Endodermal cell (in vitro differentiated cells): ENCODE data around the gene RHOA. TPM values are rescaled to one million over a fixed set of nuclear protein-coding genes. Genes with fewer than 3 reads are reported as not detected.

Experiments
- DNase-seq: peaks from one replicate; pipeline ENCODE4 v3.0.0-alpha.2; 2017
- H3K27ac ChIP-seq: 2 replicates; pipeline ENCODE4 v1.5.1; 2013; ENCODE audit warnings: mild to moderate bottlenecking, low read depth, low read length, moderate library complexity
- H3K27me3 ChIP-seq: 2 replicates; pipeline ENCODE4 v1.6.1; 2013; ENCODE audit warnings: mild to moderate bottlenecking, low read length, moderate library complexity; ENCODE audit not compliant: insufficient read depth, control insufficient read depth, poor library complexity, severe bottlenecking
- H3K36me3 ChIP-seq: 2 replicates; pipeline ENCODE4 v1.7.0; 2013; ENCODE audit warnings: mild to moderate bottlenecking, low read length, moderate library complexity; ENCODE audit not compliant: control insufficient read depth, insufficient read depth
- H3K4me1 ChIP-seq: one replicate; pipeline ENCODE4 v1.7.0; 2013; ENCODE audit warnings: low read length; ENCODE audit not compliant: control insufficient read depth, insufficient read depth
- H3K4me3 ChIP-seq: 2 replicates; pipeline ENCODE4 v1.5.1; 2013; ENCODE audit warnings: mild to moderate bottlenecking, low read length, moderate library complexity
- H3K9ac ChIP-seq: 2 replicates; pipeline ENCODE4 v1.6.1; 2013; ENCODE audit warnings: mild to moderate bottlenecking, low read length, moderate library complexity; ENCODE audit not compliant: poor library complexity, severe bottlenecking; ENCODE audit errors: extremely low read depth
- H3K9me3 ChIP-seq: 2 replicates; pipeline ENCODE4 v1.6.1; 2013; ENCODE audit warnings: mild to moderate bottlenecking, low read length, moderate library complexity; ENCODE audit not compliant: control insufficient read depth
- H3K27ac Mint-ChIP-seq: 2 replicates; pipeline ENCODE4 v1.8.0; 2020; ENCODE audit warnings: mixed read lengths
- H3K27me3 Mint-ChIP-seq: 2 replicates; pipeline ENCODE4 v1.8.0; 2021; ENCODE audit warnings: mild to moderate bottlenecking, mixed read lengths; ENCODE audit not compliant: insufficient read depth
- H3K36me3 Mint-ChIP-seq: 2 replicates; pipeline ENCODE4 v1.8.0; 2020; ENCODE audit warnings: low read depth, mixed read lengths
- H3K4me1 Mint-ChIP-seq: 2 replicates; pipeline ENCODE4 v1.8.0; 2020; ENCODE audit warnings: mixed read lengths
- H3K4me3 Mint-ChIP-seq: 2 replicates; pipeline ENCODE4 v1.8.0; 2020; ENCODE audit warnings: mild to moderate bottlenecking, moderate library complexity, mixed read lengths
- H3K9me3 Mint-ChIP-seq: 2 replicates; pipeline ENCODE4 v1.8.0; 2020; ENCODE audit warnings: mild to moderate bottlenecking, mixed read lengths
- CTCF ChIP-seq: fragments of 200-600 bp; sonication (generic); conservative IDR thresholded peaks from 2 replicates; pipeline ENCODE4 v1.5.0; 2021; ENCODE audit warnings: antibody characterized with exemption, mild to moderate bottlenecking
- WGBS, 2 experiments: methylation state at CpG; one replicate each; pipeline versions ENCODE4 v1.1.5 to v1.1.7; 2013; ENCODE audit warnings: missing lambda C conversion rate in 2 of 2, mixed read lengths in 1 of 2; ENCODE audit not compliant: insufficient coverage in 1 of 2, insufficient read length in 1 of 2; 5-methylcytosine and 5-hydroxymethylcytosine counted together
- long read RNA-seq, 4 experiments: library from polyadenylated mRNA in 2 of 4; library from RNA in 1 of 4; library from capped mRNA in 1 of 4; stranded (forward) in 3 of 4; unstranded in 1 of 4; transcript quantifications; one replicate each; pipeline ENCODE4 v2.0.0, GENCODE V29; 2020 to 2021; ENCODE audit warnings: inconsistent platforms in 1 of 4
- polyA plus RNA-seq, 2 experiments: library from polyadenylated mRNA; stranded (reverse); fragments of 50-300 nt; gene quantifications; one replicate each; pipeline ENCODE4 v1.2.3, GENCODE V29; 2013
- total RNA-seq, 2 donors: library from RNA; stranded (reverse); fragmentation: NEBNext Ultra II Directional in 1 of 2; extraction: Animal tissue kit (Norgen Biotek cat#: 25700) in 1 of 2; gene quantifications; 2 replicates in 1 of 2; 3 replicates in 1 of 2; pipeline ENCODE4 v1.2.1, GENCODE V29; 2021

Gene RHOA
- total RNA-seq: 100 to 1,000 TPM; 359 to 371 TPM
- 416 TPM for polyA plus RNA-seq (2013, experiment 1 of 2)
- polyA plus RNA-seq (2013, experiment 2 of 2): 399 TPM
- long read RNA-seq, experiment 1, transcript RHOA-202 (5 exons, 2,031 nt): major isoform, 99 of 256 reads
- long read RNA-seq, experiment 1, partial matches to known transcripts: 93 of 256 reads
- long read RNA-seq, experiment 1, other reads (novel, unspliced or antisense): 64 of 256 reads
- long read RNA-seq, experiment 2, transcript RHOA-202 (5 exons, 2,031 nt): major isoform, 434 of 465 reads
- long read RNA-seq, experiment 2, partial matches to known transcripts: 10 of 465 reads
- long read RNA-seq, experiment 2, other reads (novel, unspliced or antisense): 18 of 465 reads
- long read RNA-seq, experiment 3, transcript RHOA-202 (5 exons, 2,031 nt): major isoform, 1,392 of 1,457 reads
- long read RNA-seq, experiment 3, partial matches to known transcripts: 36 of 1,457 reads
- long read RNA-seq, experiment 3, other reads (novel, unspliced or antisense): 25 of 1,457 reads
- long read RNA-seq, experiment 4, transcript RHOA-202 (5 exons, 2,031 nt): major isoform, 1,402 of 1,499 reads
- long read RNA-seq, experiment 4, partial matches to known transcripts: 69 of 1,499 reads
- long read RNA-seq, experiment 4, other reads (novel, unspliced or antisense): 26 of 1,499 reads

DNA sequence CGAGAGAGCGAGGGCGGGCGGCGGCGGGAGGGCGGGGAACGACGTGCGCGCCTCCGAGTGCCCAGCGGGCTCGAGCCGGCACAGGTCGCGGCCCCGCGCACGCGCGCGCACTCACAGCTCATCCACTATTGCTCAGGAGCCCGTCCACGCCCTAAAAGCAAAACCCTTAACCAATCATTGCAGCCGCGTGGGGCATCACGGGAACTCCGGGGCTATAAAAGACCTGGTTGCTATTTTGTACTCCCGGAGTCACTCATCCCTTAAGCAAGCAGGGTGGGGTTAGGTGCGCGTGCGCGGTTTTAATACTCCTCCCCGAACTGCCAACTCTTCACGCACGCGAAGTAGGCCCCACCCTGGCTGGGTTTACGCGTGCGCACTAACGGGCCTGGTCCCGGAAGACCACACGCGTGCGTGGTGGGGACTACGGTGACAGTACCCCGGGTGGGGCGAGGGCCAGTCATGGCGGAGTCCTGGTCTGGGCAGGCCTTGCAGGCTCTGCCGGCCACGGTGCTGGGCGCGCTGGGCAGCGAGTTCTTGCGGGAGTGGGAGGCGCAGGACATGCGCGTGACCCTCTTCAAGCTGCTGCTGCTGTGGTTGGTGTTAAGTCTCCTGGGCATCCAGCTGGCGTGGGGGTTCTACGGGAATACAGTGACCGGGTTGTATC, at the start of gene RHOA, which contains the start of gene TCTA:
Gene RHOA (minus strand): TSS at position 9 of the 664 bp plus-strand sequence. CDS start 36,387 bp downstream, outside the sequence.
Gene TCTA (plus strand): TSS at position 456 of the 664 bp plus-strand sequence. CDS start 4 bp downstream, at position 460.
- Mint-ChIP-seq H3K4me1 (peaks cover 23% of the 10 kb centered on the region), H3K9me3 (no peaks in the 10 kb centered on the region), H3K4me3 (peak within 1 kb of the TSS; percentile 92), H3K27ac (peak within 1 kb of the TSS; percentile 97), H3K27me3 (no peaks in the 10 kb centered on the region), H3K36me3 (peaks cover 4% of the 10 kb centered on the region)
- Histone ChIP-seq H3K27ac (peak within 1 kb of the TSS; percentile 90), H3K4me3 (peak within 1 kb of the TSS; percentile 96), H3K9me3 (no peaks in the 10 kb centered on the region), H3K9ac (peak within 1 kb of the TSS; percentile 82), H3K4me1 (peaks cover 7% of the 10 kb centered on the region), H3K36me3 (peaks cover 6% of the 10 kb centered on the region), H3K27me3 (no peaks in the 10 kb centered on the region)
- TF ChIP-seq CTCF: no peak
- 2 to 5% methylated on average over 53 to 62 of the region's 62 CpGs for WGBS, 2 experiments
- peak; percentile 99 for DNase-seq

DNA sequence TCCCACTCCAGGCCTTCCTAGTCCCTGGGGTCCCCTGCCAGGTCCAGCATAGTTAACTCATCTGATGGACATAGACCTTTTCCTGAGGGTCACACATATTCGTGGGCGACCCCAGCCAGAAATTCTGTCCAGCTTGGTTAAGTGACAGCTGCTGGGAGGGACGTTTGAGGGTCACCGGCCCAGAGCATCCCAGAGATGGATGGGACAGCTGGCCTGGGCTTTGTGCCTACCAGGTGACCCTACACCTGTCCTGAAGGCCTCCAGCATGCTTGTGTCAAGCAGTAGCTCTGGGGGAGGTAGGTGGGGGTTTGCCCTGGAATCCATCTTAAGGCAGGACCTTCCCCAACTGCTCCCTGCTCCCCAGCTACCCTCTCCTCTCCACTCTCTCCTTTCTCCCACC, 49.2 kb upstream of the RHOA start:
- H3K4me3 Mint-ChIP-seq: peak overlapping the region; percentile 38
- H3K4me3 ChIP-seq: no peak overlapping the region

More for the DNA sequence above, 49.2 kb upstream of the RHOA start:
- 85% methylated on average over 4 of the region's 4 CpGs for WGBS, 2 experiments
- H3K27me3 ChIP-seq: no peaks in the 10 kb centered on the region
- Mint-ChIP-seq H3K36me3 (no peaks in the 10 kb centered on the region), H3K27me3 (no peaks in the 10 kb centered on the region), H3K27ac (peak overlapping the region; percentile 99), H3K4me1 (peaks cover 59% of the 10 kb centered on the region), H3K9me3 (no peaks in the 10 kb centered on the region)
- peaks cover 33% of the 10 kb centered on the region for H3K4me1 ChIP-seq
- H3K27ac ChIP-seq: no peak overlapping the region
- no peaks in the 10 kb centered on the region for H3K9me3 ChIP-seq
- H3K9ac ChIP-seq: peak overlapping the region; percentile 54
- no peak for TF ChIP-seq CTCF
- DNase-seq: no peak
- H3K36me3 ChIP-seq: no peaks in the 10 kb centered on the region
